Gastroesophageal sphincter (tissue), 3 donors: ENCODE results near the gene TMEFF2.

Source experiments
- EP300 ChIP-seq: sonication (generic); formaldehyde crosslinking; IDR thresholded peaks from one replicate; pipeline ENCODE4 v1.6.1; 2017; ENCODE audit warnings: antibody characterized with exemption, mild to moderate bottlenecking
- POLR2A ChIP-seq, 2 donors: fragments of 450-650 bp; IDR thresholded peaks; one replicate each; pipeline ENCODE4 v1.6.1; 2017; ENCODE audit warnings: antibody characterized with exemption in 2 of 2, mild to moderate bottlenecking in 2 of 2, moderate library complexity in 1 of 2
- POLR2AphosphoS5 ChIP-seq: sonication (generic); formaldehyde crosslinking; IDR thresholded peaks from one replicate; pipeline ENCODE4 v1.6.1; 2017; ENCODE audit warnings: antibody characterized with exemption
- TF ChIP-seq, protein P1 (sequence below), 4 experiments: fragments of 200-600 bp in 2 of 4; fragments of 450-650 bp in 2 of 4; sonication (generic) in 1 of 4; IDR thresholded peaks; one replicate each; pipeline ENCODE4 v1.5.1; 2017 to 2019; ENCODE audit warnings: antibody characterized with exemption in 4 of 4, mild to moderate bottlenecking in 2 of 4, moderate library complexity in 2 of 4

- TF ChIP-seq, protein P1, sequence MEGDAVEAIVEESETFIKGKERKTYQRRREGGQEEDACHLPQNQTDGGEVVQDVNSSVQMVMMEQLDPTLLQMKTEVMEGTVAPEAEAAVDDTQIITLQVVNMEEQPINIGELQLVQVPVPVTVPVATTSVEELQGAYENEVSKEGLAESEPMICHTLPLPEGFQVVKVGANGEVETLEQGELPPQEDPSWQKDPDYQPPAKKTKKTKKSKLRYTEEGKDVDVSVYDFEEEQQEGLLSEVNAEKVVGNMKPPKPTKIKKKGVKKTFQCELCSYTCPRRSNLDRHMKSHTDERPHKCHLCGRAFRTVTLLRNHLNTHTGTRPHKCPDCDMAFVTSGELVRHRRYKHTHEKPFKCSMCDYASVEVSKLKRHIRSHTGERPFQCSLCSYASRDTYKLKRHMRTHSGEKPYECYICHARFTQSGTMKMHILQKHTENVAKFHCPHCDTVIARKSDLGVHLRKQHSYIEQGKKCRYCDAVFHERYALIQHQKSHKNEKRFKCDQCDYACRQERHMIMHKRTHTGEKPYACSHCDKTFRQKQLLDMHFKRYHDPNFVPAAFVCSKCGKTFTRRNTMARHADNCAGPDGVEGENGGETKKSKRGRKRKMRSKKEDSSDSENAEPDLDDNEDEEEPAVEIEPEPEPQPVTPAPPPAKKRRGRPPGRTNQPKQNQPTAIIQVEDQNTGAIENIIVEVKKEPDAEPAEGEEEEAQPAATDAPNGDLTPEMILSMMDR (IDR thresholded peaks at IDR 0.05): no peak
- TF ChIP-seq POLR2AphosphoS5: no peak
- TF ChIP-seq POLR2A (IDR thresholded peaks at IDR 0.05): no peak
- no peak for TF ChIP-seq EP300
Measured at GRCh38 chr2:191995285-191995684, 199.4 kb downstream of the TMEFF2 start.
